CD14-positive monocyte (primary cell): ENCODE measurements around the gene AFF1. TPM values are rescaled to one million over a fixed set of nuclear protein-coding genes. Genes with fewer than 3 reads are reported as not detected.

Source experiments
- DNase-seq, 3 donors: peaks; one replicate each; pipeline ENCODE4 v3.0.0-alpha.2; 2011 to 2022
- H2AFZ ChIP-seq: 2 replicates; pipeline ENCODE4 v1.6.0; 2012; ENCODE audit warnings: mild to moderate bottlenecking, low read depth, low read length, inconsistent platforms; ENCODE audit not compliant: insufficient read depth, poor library complexity, severe bottlenecking
- H3K27ac ChIP-seq, 2 donors: 1 replicate in 1 of 2; 2 replicates in 1 of 2; pipeline ENCODE4 v1.5.1; 2012 to 2013; ENCODE audit warnings: low read length in 2 of 2, control low read depth in 1 of 2, inconsistent platforms in 1 of 2, low read depth in 1 of 2, mild to moderate bottlenecking in 1 of 2
- H3K27me3 ChIP-seq, 2 donors: one replicate each; pipeline versions ENCODE4 v1.6.0 to v1.6.1; 2011 to 2013; ENCODE audit warnings: low read length in 2 of 2; ENCODE audit not compliant: control insufficient read depth in 2 of 2, insufficient read depth in 2 of 2
- H3K36me3 ChIP-seq, 2 donors: replicated peaks in 1 of 2; 1 replicate in 1 of 2; 2 replicates in 1 of 2; pipeline versions ENCODE4 v1.5.1 to v1.6.1; 2012 to 2013; ENCODE audit warnings: low read length in 2 of 2, control low read depth in 1 of 2, inconsistent platforms in 1 of 2, mild to moderate bottlenecking in 1 of 2; ENCODE audit not compliant: insufficient read depth in 2 of 2, control insufficient read depth in 1 of 2
- H3K4me1 ChIP-seq, 2 donors: 1 replicate in 1 of 2; 2 replicates in 1 of 2; pipeline versions ENCODE4 v1.5.1 to v1.6.1; 2012 to 2013; ENCODE audit warnings: low read length in 2 of 2, control low read depth in 1 of 2, inconsistent platforms in 1 of 2, mild to moderate bottlenecking in 1 of 2, moderate library complexity in 1 of 2; ENCODE audit not compliant: insufficient read depth in 2 of 2, control insufficient read depth in 1 of 2
- H3K4me2 ChIP-seq: replicated peaks from 2 replicates; pipeline ENCODE3; 2012; ENCODE audit warnings: low read length, moderate library complexity, mild to moderate bottlenecking; ENCODE audit not compliant: poor library complexity, severe bottlenecking; ENCODE audit errors: extremely low read depth
- H3K4me3 ChIP-seq, 3 experiments: fragments of 200-600 bp in 1 of 3; sonication (generic) in 1 of 3; replicated peaks in 1 of 3; 1 replicate in 2 of 3; 2 replicates in 1 of 3; pipeline ENCODE4 v1.5.1; 2011 to 2013; ENCODE audit warnings: low read length in 3 of 3, mild to moderate bottlenecking in 3 of 3, control low read depth in 2 of 3, low read depth in 2 of 3, inconsistent platforms in 1 of 3, moderate library complexity in 1 of 3
- H3K79me2 ChIP-seq: 2 replicates; pipeline ENCODE4 v1.6.0; 2012; ENCODE audit warnings: mild to moderate bottlenecking, control low read depth, inconsistent platforms, low read length, moderate library complexity; ENCODE audit not compliant: insufficient read depth
- H3K9ac ChIP-seq: 2 replicates; pipeline ENCODE4 v1.6.0; 2017; ENCODE audit warnings: low read length, mild to moderate bottlenecking; ENCODE audit not compliant: insufficient read depth, poor library complexity, severe bottlenecking
- H3K9me3 ChIP-seq, 2 donors: replicated peaks in 1 of 2; 1 replicate in 1 of 2; 2 replicates in 1 of 2; pipeline versions ENCODE4 v1.5.1 to v1.6.1; 2012 to 2013; ENCODE audit warnings: low read length in 2 of 2, control low read depth in 1 of 2; ENCODE audit not compliant: control insufficient read depth in 1 of 2, insufficient read depth in 1 of 2
- H4K20me1 ChIP-seq: 2 replicates; pipeline ENCODE4 v1.6.0; 2012; ENCODE audit warnings: mild to moderate bottlenecking, low read length, control low read depth, moderate library complexity; ENCODE audit not compliant: insufficient read depth
- H3K27ac Mint-ChIP-seq, 7 donors: one replicate each; pipeline ENCODE4 v1.8.0; 2020; ENCODE audit warnings: mild to moderate bottlenecking in 7 of 7, mixed read lengths in 7 of 7, moderate library complexity in 6 of 7, inconsistent platforms in 2 of 7
- H3K27me3 Mint-ChIP-seq, 3 donors: one replicate each; pipeline ENCODE4 v1.8.0; 2021 to 2022; ENCODE audit warnings: low read depth in 3 of 3, mild to moderate bottlenecking in 3 of 3, mixed read lengths in 3 of 3, moderate library complexity in 3 of 3, inconsistent platforms in 1 of 3
- H3K36me3 Mint-ChIP-seq, 2 donors: one replicate each; pipeline ENCODE4 v1.8.0; 2020; ENCODE audit warnings: mixed read lengths in 2 of 2, inconsistent platforms in 1 of 2, mild to moderate bottlenecking in 1 of 2
- H3K4me1 Mint-ChIP-seq: one replicate; pipeline ENCODE4 v1.8.0; 2020; ENCODE audit warnings: mild to moderate bottlenecking, mixed read lengths
- H3K4me3 Mint-ChIP-seq, 2 donors: one replicate each; pipeline ENCODE4 v1.8.0; 2020; ENCODE audit warnings: mild to moderate bottlenecking in 2 of 2, mixed read lengths in 2 of 2, moderate library complexity in 1 of 2
- H3K9me3 Mint-ChIP-seq, 7 donors: one replicate each; pipeline ENCODE4 v1.8.0; 2020 to 2022; ENCODE audit warnings: mixed read lengths in 7 of 7, mild to moderate bottlenecking in 6 of 7, moderate library complexity in 6 of 7, inconsistent platforms in 2 of 7
- CTCF ChIP-seq: fragments of 200-600 bp; IDR thresholded peaks from one replicate; pipeline ENCODE4 v1.8.0; 2022; ENCODE audit warnings: antibody characterized with exemption, mild to moderate bottlenecking
- WGBS: methylation state at CpG from one replicate; pipeline ENCODE4 v1.1.5; 2013; ENCODE audit warnings: missing lambda C conversion rate; ENCODE audit not compliant: insufficient coverage; 5-methylcytosine and 5-hydroxymethylcytosine counted together
- intact Hi-C, 2 donors: fragments of 100-400 bp; cut with micrococcal nuclease; formaldehyde crosslinking; loops; one replicate each; pipeline versions ENCODE4 v1.15.0 to v1.15.1; 2023
- polyA plus RNA-seq, 3 donors: library from polyadenylated mRNA; depleted of rRNA in 1 of 3; unstranded in 2 of 3; stranded (reverse) in 1 of 3; fragments of 300-500 nt in 2 of 3; fragments of >200 nt in 1 of 3; fragmentation: Illumina TruSeq in 2 of 3; gene quantifications; 1 replicate in 2 of 3; 2 replicates in 1 of 3; pipeline ENCODE4 v1.2.3, GENCODE V29; 2012 to 2021

Gene AFF1
- polyA plus RNA-seq, 3 donors = 7.5 to 20.9 (median 16.3) TPM

- peak overlapping the region in 2 of 7 donors; percentile 45 to 85 for H3K27ac Mint-ChIP-seq
- peaks cover 0 to 20% of the 10 kb centered on the region in 2 donors for H3K36me3 ChIP-seq
- no peak for DNase-seq
- H3K79me2 ChIP-seq = peaks cover 70% of the 10 kb centered on the region
- H3K9ac ChIP-seq = no peak overlapping the region
- H3K4me3 Mint-ChIP-seq = no peak overlapping the region
- no peak overlapping the region for H3K4me3 ChIP-seq
- no peak overlapping the region for H2AFZ ChIP-seq
- H3K9me3 ChIP-seq = no peaks in the 10 kb centered on the region
- H3K4me2 ChIP-seq = no peak overlapping the region
- H3K4me1 ChIP-seq = peaks cover 42 to 52% of the 10 kb centered on the region in 2 donors
- H4K20me1 ChIP-seq = peaks cover 10% of the 10 kb centered on the region
- intact Hi-C loops = loop anchor here in 1 of 2 donors (5.0 kb wide), 1 partner anchor 51 kb away; no protein-coding TSS in a partner anchor
- TF ChIP-seq CTCF = no peak
- no peak overlapping the region for H3K27ac ChIP-seq
- H3K36me3 Mint-ChIP-seq = peaks cover 25 to 32% of the 10 kb centered on the region in 2 donors
- peaks cover 0 to 4% (median 0%) of the 10 kb centered on the region in 3 donors for H3K27me3 Mint-ChIP-seq
- H3K9me3 Mint-ChIP-seq = no peaks in the 10 kb centered on the region
- H3K27me3 ChIP-seq = no peaks in the 10 kb centered on the region
- H3K4me1 Mint-ChIP-seq = peaks cover 44% of the 10 kb centered on the region
Observed at GRCh38 chr4:86955888-86956451, 21.2 kb downstream of the AFF1 start.

- Histone ChIP-seq H3K9me3 (no peaks in the 10 kb centered on the region), H4K20me1 (peaks cover 15% of the 10 kb centered on the region), H3K36me3 (peaks cover 0 to 12% of the 10 kb centered on the region in 2 donors), H3K4me2 (peak overlapping the region; percentile 49), H3K4me1 (peaks cover 53 to 63% of the 10 kb centered on the region in 2 donors), H3K27ac (peak overlapping the region; percentile 30 to 54), H2AFZ (no peak overlapping the region), H3K9ac (no peak overlapping the region), H3K27me3 (no peaks in the 10 kb centered on the region), H3K4me3 (peak overlapping the region in 1 of 3 experiments; percentile 44), H3K79me2 (peaks cover 70% of the 10 kb centered on the region)
- Mint-ChIP-seq H3K27me3 (peaks cover 0 to 2% (median 0%) of the 10 kb centered on the region in 3 donors), H3K27ac (peak overlapping the region; percentile 58 to 89 (median 84)), H3K36me3 (peaks cover 13 to 23% of the 10 kb centered on the region in 2 donors), H3K9me3 (no peaks in the 10 kb centered on the region), H3K4me1 (peaks cover 55% of the 10 kb centered on the region), H3K4me3 (peak overlapping the region in 1 of 2 donors; percentile 66)
- 100% methylated on average over 1 of the region's 1 CpG for WGBS
- intact Hi-C loops = loop anchor here in 1 of 2 donors (5.0 kb wide), 1 partner anchor 50 kb away; no protein-coding TSS in a partner anchor
- peak; percentile 49 to 74 (median 67) for DNase-seq
- TF ChIP-seq CTCF = no peak
Observed at GRCh38 chr4:86957215-86957614, 22.4 kb downstream of the AFF1 start.
